Mesenchymal stem cell (in vitro differentiated cells and primary cell): ENCODE measurements around the gene FAM229B.

Experiments
- DNase-seq: peaks from one replicate; pipeline ENCODE4 v3.0.0-alpha.2; 2013
- H2AFZ ChIP-seq: one replicate; pipeline ENCODE4 v1.6.1; 2013; ENCODE audit warnings: low read depth, mild to moderate bottlenecking, control low read depth, inconsistent platforms, low read length, moderate library complexity
- H2AK5ac ChIP-seq: 2 replicates; pipeline ENCODE4 v1.6.1; 2013; ENCODE audit warnings: low read length, moderate library complexity, mild to moderate bottlenecking, inconsistent platforms; ENCODE audit not compliant: severe bottlenecking
- H2BK120ac ChIP-seq: one replicate; pipeline ENCODE4 v1.6.1; 2013; ENCODE audit warnings: low read depth, mild to moderate bottlenecking, inconsistent platforms, low read length, moderate library complexity
- H2BK12ac ChIP-seq, 2 experiments: one replicate each; pipeline ENCODE4 v1.6.1; 2013; ENCODE audit warnings: inconsistent platforms in 2 of 2, low read length in 2 of 2, mild to moderate bottlenecking in 2 of 2, moderate library complexity in 2 of 2, control low read depth in 1 of 2
- H2BK15ac ChIP-seq: one replicate; pipeline ENCODE4 v1.6.1; 2013; ENCODE audit warnings: mild to moderate bottlenecking, low read depth, inconsistent platforms; ENCODE audit not compliant: poor library complexity, severe bottlenecking
- H2BK5ac ChIP-seq: 2 replicates; pipeline ENCODE4 v1.6.1; 2013; ENCODE audit warnings: low read depth, mild to moderate bottlenecking, low read length, control low read depth, inconsistent platforms; ENCODE audit not compliant: poor library complexity, severe bottlenecking
- H3K14ac ChIP-seq, 2 experiments: one replicate each; pipeline ENCODE4 v1.6.1; 2013; ENCODE audit warnings: inconsistent platforms in 2 of 2, low read length in 2 of 2, control low read depth in 1 of 2, mild to moderate bottlenecking in 1 of 2, moderate library complexity in 1 of 2
- H3K18ac ChIP-seq, 2 experiments: one replicate each; pipeline ENCODE4 v1.6.1; 2013; ENCODE audit warnings: inconsistent platforms in 2 of 2, low read length in 2 of 2, control low read depth in 1 of 2, low read depth in 1 of 2, mild to moderate bottlenecking in 1 of 2
- H3K23ac ChIP-seq, 2 experiments: one replicate each; pipeline ENCODE4 v1.6.1; 2013; ENCODE audit warnings: inconsistent platforms in 2 of 2, low read length in 2 of 2, mild to moderate bottlenecking in 2 of 2, moderate library complexity in 2 of 2, control low read depth in 1 of 2
- H3K27ac ChIP-seq: 2 replicates; pipeline ENCODE4 v1.5.1; 2013; ENCODE audit warnings: mild to moderate bottlenecking, moderate library complexity, low read length, control low read depth, inconsistent platforms; ENCODE audit not compliant: poor library complexity, severe bottlenecking
- H3K27me3 ChIP-seq, 2 experiments: 2 replicates each; pipeline versions ENCODE4 v1.6.1 to v1.7.0; 2013; ENCODE audit warnings: low read length in 2 of 2, mild to moderate bottlenecking in 2 of 2, moderate library complexity in 2 of 2, control low read depth in 1 of 2, inconsistent platforms in 1 of 2; ENCODE audit not compliant: control insufficient read depth in 1 of 2, insufficient read depth in 1 of 2
- H3K36me3 ChIP-seq, 2 experiments: 2 replicates each; pipeline versions ENCODE4 v1.6.1 to v1.7.0; 2013; ENCODE audit warnings: low read length in 2 of 2, control low read depth in 1 of 2, inconsistent platforms in 1 of 2, low read depth in 1 of 2, mild to moderate bottlenecking in 1 of 2; ENCODE audit not compliant: insufficient read depth in 2 of 2, control insufficient read depth in 1 of 2
- H3K4ac ChIP-seq, 2 experiments: one replicate each; pipeline ENCODE4 v1.6.1; 2013; ENCODE audit warnings: inconsistent platforms in 2 of 2, low read length in 2 of 2, mild to moderate bottlenecking in 2 of 2, moderate library complexity in 2 of 2, control low read depth in 1 of 2, low read depth in 1 of 2
- H3K4me1 ChIP-seq: 2 replicates; pipeline ENCODE4 v1.6.1; 2013; ENCODE audit warnings: low read depth, low read length, control low read depth; ENCODE audit not compliant: control insufficient read depth, insufficient read depth
- H3K4me2 ChIP-seq: 2 replicates; pipeline ENCODE4 v1.6.1; 2013; ENCODE audit warnings: low read length, mild to moderate bottlenecking, inconsistent platforms; ENCODE audit not compliant: poor library complexity, severe bottlenecking
- H3K4me3 ChIP-seq, 2 experiments: 2 replicates each; pipeline versions ENCODE4 v1.5.1 to v1.7.0; 2013; ENCODE audit warnings: low read length in 2 of 2, mild to moderate bottlenecking in 2 of 2, control low read depth in 1 of 2, low read depth in 1 of 2; ENCODE audit not compliant: insufficient read depth in 1 of 2
- H3K79me1 ChIP-seq: replicated peaks from 2 replicates; pipeline ENCODE4 v1.6.1; 2013; ENCODE audit warnings: mild to moderate bottlenecking, control low read depth, low read length, inconsistent platforms; ENCODE audit not compliant: poor library complexity, severe bottlenecking
- H3K9ac ChIP-seq: 2 replicates; pipeline ENCODE4 v1.7.0; 2013; ENCODE audit warnings: mild to moderate bottlenecking, low read length, moderate library complexity
- H3K9me3 ChIP-seq: 2 replicates; pipeline ENCODE4 v1.7.0; 2013; ENCODE audit warnings: mild to moderate bottlenecking, low read length; ENCODE audit not compliant: control insufficient read depth
- H4K8ac ChIP-seq: one replicate; pipeline ENCODE4 v1.6.1; 2013; ENCODE audit warnings: inconsistent platforms, mild to moderate bottlenecking, low read length, moderate library complexity
- H4K91ac ChIP-seq: one replicate; pipeline ENCODE4 v1.6.1; 2013; ENCODE audit warnings: mild to moderate bottlenecking, low read length, inconsistent platforms
- WGBS: methylation state at CpG from one replicate; pipeline ENCODE4 v1.1.7; 2013; ENCODE audit warnings: mixed read lengths; 5-methylcytosine and 5-hydroxymethylcytosine counted together

The FAM229B gene

GRCh38 chr6:112128208-112128607 lies 40.8 kb downstream of the FAM229B start:
- H3K4me1 ChIP-seq: no peaks in the 10 kb centered on the region
- H2BK15ac ChIP-seq: peak overlapping the region; percentile 67
- H3K23ac ChIP-seq: no peak overlapping the region
- H3K4me3 ChIP-seq: no peak overlapping the region
- H2BK12ac ChIP-seq: no peak overlapping the region
- H3K14ac ChIP-seq: no peak overlapping the region
- H3K27me3 ChIP-seq: no peaks in the 10 kb centered on the region
- H3K27ac ChIP-seq: no peak overlapping the region
- H3K9me3 ChIP-seq: no peaks in the 10 kb centered on the region
- DNase-seq: no peak
- H4K8ac ChIP-seq: no peak overlapping the region
- no peak overlapping the region for H2BK5ac ChIP-seq
- H3K9ac ChIP-seq: no peak overlapping the region
- H3K4me2 ChIP-seq: no peak overlapping the region
- no peak overlapping the region for H2AFZ ChIP-seq
- H3K36me3 ChIP-seq: peaks cover 0 to 99% of the 10 kb centered on the region in 2 experiments
- no peak overlapping the region for H4K91ac ChIP-seq
- no peak overlapping the region for H3K18ac ChIP-seq
- H2BK120ac ChIP-seq: no peak overlapping the region
- 91% methylated on average over 5 of the region's 5 CpGs for WGBS
- no peaks in the 10 kb centered on the region for H3K79me1 ChIP-seq
- H3K4ac ChIP-seq: no peak overlapping the region
- H2AK5ac ChIP-seq: no peak overlapping the region

DNA sequence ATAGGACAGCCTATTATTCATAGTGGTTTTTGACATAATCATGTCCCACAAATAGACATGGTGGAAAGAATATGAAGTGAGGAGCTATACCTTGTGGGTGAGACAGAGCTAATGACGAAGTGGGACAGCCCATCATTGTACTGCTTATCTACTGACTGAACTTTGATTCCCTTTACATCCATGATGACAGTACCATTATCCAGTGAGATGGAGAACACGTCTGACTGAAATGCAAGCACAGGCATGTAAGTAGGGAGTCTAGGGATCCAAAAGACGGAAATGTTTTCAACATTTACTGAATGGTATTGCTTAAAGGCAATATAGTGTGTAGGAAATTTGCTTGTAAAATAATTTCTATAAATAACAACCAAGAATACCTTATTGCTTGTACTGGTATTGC lies 43.5 kb downstream of the FAM229B start:
- Histone ChIP-seq H3K4me1 (no peaks in the 10 kb centered on the region), H3K4me3 (no peak overlapping the region), H3K79me1 (no peaks in the 10 kb centered on the region), H2AK5ac (no peak overlapping the region), H2BK120ac (no peak overlapping the region), H4K8ac (no peak overlapping the region), H2BK5ac (no peak overlapping the region), H3K18ac (no peak overlapping the region), H2BK12ac (no peak overlapping the region), H3K27ac (no peak overlapping the region), H4K91ac (no peak overlapping the region), H3K36me3 (peaks cover 0 to 100% of the 10 kb centered on the region in 2 experiments), H3K9ac (no peak overlapping the region), H2BK15ac (no peak overlapping the region), H3K4ac (no peak overlapping the region), H3K27me3 (no peaks in the 10 kb centered on the region), H2AFZ (no peak overlapping the region), H3K9me3 (no peaks in the 10 kb centered on the region), H3K14ac (no peak overlapping the region), H3K4me2 (no peak overlapping the region), H3K23ac (no peak overlapping the region)
- DNase-seq: no peak
- 80% methylated on average over 1 of the region's 3 CpGs for WGBS

DNA sequence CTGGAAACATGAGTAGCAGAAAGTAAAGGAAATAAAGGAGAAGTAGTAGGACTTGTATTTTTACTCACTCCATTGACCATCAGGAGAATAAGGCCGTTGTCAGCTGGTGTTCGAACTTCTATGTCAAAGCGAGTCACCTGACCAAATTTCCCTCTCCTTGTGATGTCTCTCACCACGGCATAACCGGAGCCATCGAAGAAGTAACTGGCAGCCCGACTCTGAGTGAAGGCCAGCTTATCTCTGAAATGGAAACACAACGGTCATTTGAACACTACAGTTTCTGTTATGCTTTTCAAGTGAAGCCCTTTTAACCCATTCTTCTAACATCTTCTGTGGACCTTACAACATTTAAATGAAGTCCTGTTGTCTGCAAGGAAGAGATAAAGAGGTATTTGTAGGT lies 51.7 kb downstream of the FAM229B start:
- H3K4me3 ChIP-seq: no peak overlapping the region
- H3K4me2 ChIP-seq: no peak overlapping the region
- peaks cover 0 to 100% of the 10 kb centered on the region in 2 experiments for H3K36me3 ChIP-seq
- H4K91ac ChIP-seq: no peak overlapping the region
- H3K14ac ChIP-seq: no peak overlapping the region
- no peak for DNase-seq
- H2BK12ac ChIP-seq: no peak overlapping the region
- no peaks in the 10 kb centered on the region for H3K79me1 ChIP-seq
- H3K4ac ChIP-seq: no peak overlapping the region
- H3K9me3 ChIP-seq: no peaks in the 10 kb centered on the region
- no peak overlapping the region for H2BK120ac ChIP-seq
- no peak overlapping the region for H2BK15ac ChIP-seq
- H3K4me1 ChIP-seq: no peaks in the 10 kb centered on the region
- H2BK5ac ChIP-seq: no peak overlapping the region
- no peak overlapping the region for H2AK5ac ChIP-seq
- 85% methylated on average over 7 of the region's 8 CpGs for WGBS
- no peak overlapping the region for H3K27ac ChIP-seq
- no peak overlapping the region for H2AFZ ChIP-seq
- no peaks in the 10 kb centered on the region for H3K27me3 ChIP-seq
- no peak overlapping the region for H3K18ac ChIP-seq
- no peak overlapping the region for H3K23ac ChIP-seq
- H4K8ac ChIP-seq: no peak overlapping the region
- H3K9ac ChIP-seq: no peak overlapping the region

- Histone ChIP-seq H3K23ac (no peak overlapping the region), H4K91ac (no peak overlapping the region), H3K9ac (no peak overlapping the region), H3K27ac (no peak overlapping the region), H3K79me1 (no peaks in the 10 kb centered on the region), H3K4ac (no peak overlapping the region), H3K14ac (no peak overlapping the region), H2AK5ac (no peak overlapping the region), H3K4me1 (no peaks in the 10 kb centered on the region), H2BK12ac (no peak overlapping the region), H2BK5ac (no peak overlapping the region), H3K36me3 (peaks cover 0 to 100% of the 10 kb centered on the region in 2 experiments), H2BK120ac (no peak overlapping the region), H3K18ac (no peak overlapping the region), H3K27me3 (no peaks in the 10 kb centered on the region), H3K9me3 (no peaks in the 10 kb centered on the region), H3K4me3 (no peak overlapping the region), H2BK15ac (no peak overlapping the region), H3K4me2 (no peak overlapping the region), H4K8ac (no peak overlapping the region), H2AFZ (no peak overlapping the region)
- 80% methylated on average over 1 of the region's 2 CpGs for WGBS
- no peak for DNase-seq
These were observed 54.3 kb downstream of the FAM229B start for GRCh38 chr6:112141707-112142106.
